NT2/D1 (cell line): ENCODE data around the gene LIMCH1.
"Not testable (repeated sequence)": the region's sequence is repeated elsewhere in the genome, so short reads cannot be mapped to it uniquely, and the experiment has no call there.

Experiments used
- DNase-seq: peaks from one replicate; pipeline ENCODE4 v3.0.0-alpha.2; 2011; ENCODE audit warnings: low read depth, low spot score
- H3K27me3 ChIP-seq: 2 replicates; pipeline ENCODE4 v1.6.0; 2011; ENCODE audit warnings: mild to moderate bottlenecking; ENCODE audit not compliant: insufficient read length, insufficient read depth
- H3K36me3 ChIP-seq: 2 replicates; pipeline ENCODE4 v1.6.1; 2011; ENCODE audit warnings: mild to moderate bottlenecking, low read length, mixed read lengths; ENCODE audit not compliant: insufficient read depth, insufficient read length
- H3K4me1 ChIP-seq: 2 replicates; pipeline ENCODE4 v1.5.1; 2011; ENCODE audit not compliant: insufficient read depth, insufficient read length
- H3K4me3 ChIP-seq: 2 replicates; pipeline ENCODE4 v1.5.1; 2011; ENCODE audit warnings: low read depth; ENCODE audit not compliant: insufficient read length
- H3K9ac ChIP-seq: 2 replicates; pipeline ENCODE4 v1.6.0; 2011; ENCODE audit warnings: low read depth; ENCODE audit not compliant: insufficient read length
- H3K9me3 ChIP-seq: 2 replicates; pipeline ENCODE4 v1.5.1; 2011; ENCODE audit warnings: mild to moderate bottlenecking, low read length; ENCODE audit not compliant: insufficient read depth
- SUZ12 ChIP-seq: IDR thresholded peaks from 2 replicates; pipeline ENCODE4 v1.6.1; 2011; ENCODE audit not compliant: insufficient read length, insufficient read depth; ENCODE audit errors: extremely low read depth
- YY1 ChIP-seq: IDR thresholded peaks from 2 replicates; pipeline ENCODE4 v1.6.1; 2011; ENCODE audit not compliant: insufficient read length, insufficient read depth
- ZNF274 ChIP-seq: IDR thresholded peaks from 2 replicates; pipeline ENCODE4 v1.6.1; 2011; ENCODE audit warnings: mild to moderate bottlenecking, low read depth, low read length

The LIMCH1 gene

GRCh38 chr4:41644288-41644914, 106.4 kb downstream of the LIMCH1 start:
- Histone ChIP-seq H3K36me3 (peaks cover 10% of the 10 kb centered on the region), H3K27me3 (peaks cover 28% of the 10 kb centered on the region), H3K9ac (no peak overlapping the region), H3K4me3 (peak overlapping the region; percentile 13), H3K4me1 (no peaks in the 10 kb centered on the region), H3K9me3 (no peaks in the 10 kb centered on the region)
- peak; percentile 55 for DNase-seq
- TF ChIP-seq YY1 (no peak), SUZ12 (no peak), ZNF274 (no peak)

- peaks cover 28% of the 10 kb centered on the region for H3K27me3 ChIP-seq
- no peak for TF ChIP-seq YY1
- no peak for TF ChIP-seq SUZ12
- TF ChIP-seq ZNF274 = no peak
- no peak overlapping the region for H3K4me3 ChIP-seq
- H3K4me1 ChIP-seq = no peaks in the 10 kb centered on the region
- peaks cover 10% of the 10 kb centered on the region for H3K36me3 ChIP-seq
- no peak for DNase-seq
- no peaks in the 10 kb centered on the region for H3K9me3 ChIP-seq
- H3K9ac ChIP-seq = no peak overlapping the region
Measured at GRCh38 chr4:41644915-41645295, 106.9 kb downstream of the LIMCH1 start.

GRCh38 chr4:41645728-41646390, 107.9 kb downstream of the LIMCH1 start:
- peaks cover 28% of the 10 kb centered on the region for H3K27me3 ChIP-seq
- H3K9ac ChIP-seq = no peak overlapping the region
- no peak for DNase-seq
- H3K36me3 ChIP-seq = peaks cover 15% of the 10 kb centered on the region
- H3K9me3 ChIP-seq = no peaks in the 10 kb centered on the region
- H3K4me3 ChIP-seq = no peak overlapping the region
- no peaks in the 10 kb centered on the region for H3K4me1 ChIP-seq
- no peak for TF ChIP-seq ZNF274
- TF ChIP-seq YY1 = no peak
- TF ChIP-seq SUZ12 = no peak

GRCh38 chr4:41646862-41647261, 108.9 kb downstream of the LIMCH1 start:
- H3K9ac ChIP-seq = no peak overlapping the region
- H3K4me1 ChIP-seq = no peaks in the 10 kb centered on the region
- no peak for TF ChIP-seq YY1
- H3K4me3 ChIP-seq = no peak overlapping the region
- H3K36me3 ChIP-seq = peaks cover 15% of the 10 kb centered on the region
- H3K9me3 ChIP-seq = no peaks in the 10 kb centered on the region
- peaks cover 28% of the 10 kb centered on the region for H3K27me3 ChIP-seq
- DNase-seq = no peak

GRCh38 chr4:41647383-41647782, 109.4 kb downstream of the LIMCH1 start:
- Histone ChIP-seq H3K4me1 (no peaks in the 10 kb centered on the region), H3K27me3 (peaks cover 28% of the 10 kb centered on the region), H3K36me3 (peaks cover 18% of the 10 kb centered on the region), H3K9me3 (no peaks in the 10 kb centered on the region), H3K4me3 (no peak overlapping the region), H3K9ac (no peak overlapping the region)
- DNase-seq = no peak
- TF ChIP-seq ZNF274 (no peak), YY1 (no peak), SUZ12 (no peak)

GRCh38 chr4:41651150-41651549, 113.2 kb downstream of the LIMCH1 start:
- not testable (repeated sequence) for H3K4me3 ChIP-seq, H3K4me1 ChIP-seq, H3K9ac ChIP-seq, DNase-seq, H3K27me3 ChIP-seq, H3K9me3 ChIP-seq
- peaks cover 16% of the 10 kb centered on the region for H3K36me3 ChIP-seq

- H3K36me3 ChIP-seq = peaks cover 8% of the 10 kb centered on the region
- H3K4me1 ChIP-seq = no peaks in the 10 kb centered on the region
- H3K27me3 ChIP-seq = no peaks in the 10 kb centered on the region
- H3K9me3 ChIP-seq = no peaks in the 10 kb centered on the region
- TF ChIP-seq YY1 (no peak), ZNF274 (no peak), SUZ12 (no peak)
- no peak overlapping the region for H3K4me3 ChIP-seq
- no peak overlapping the region for H3K9ac ChIP-seq
- DNase-seq = no peak
Measured at GRCh38 chr4:41652971-41653370, 115.0 kb downstream of the LIMCH1 start.
